HFFc6 (cell line): Measurements from ENCODE around the gene ITLN1. TPM values are rescaled to one million over a fixed set of nuclear protein-coding genes. Genes with fewer than 3 reads are reported as not detected.

Experiments used
- DNase-seq: peaks from one replicate; pipeline ENCODE4 v3.0.0-alpha.2; 2018
- H3K27ac Mint-ChIP-seq: 2 replicates; pipeline ENCODE4 v1.8.0; 2020; ENCODE audit warnings: mild to moderate bottlenecking, mixed read lengths
- H3K27me3 Mint-ChIP-seq: 2 replicates; pipeline ENCODE4 v1.8.0; 2021; ENCODE audit warnings: mild to moderate bottlenecking, moderate library complexity, mixed read lengths; ENCODE audit not compliant: insufficient read depth
- H3K36me3 Mint-ChIP-seq: 2 replicates; pipeline ENCODE4 v1.8.0; 2021; ENCODE audit warnings: low read depth, mixed read lengths
- H3K4me1 Mint-ChIP-seq: 2 replicates; pipeline ENCODE4 v1.8.0; 2020; ENCODE audit warnings: low read depth, mixed read lengths
- H3K4me3 Mint-ChIP-seq: 2 replicates; pipeline ENCODE4 v1.8.0; 2020; ENCODE audit warnings: mild to moderate bottlenecking, moderate library complexity, mixed read lengths
- H3K9me3 Mint-ChIP-seq: 2 replicates; pipeline ENCODE4 v1.8.0; 2020; ENCODE audit warnings: mild to moderate bottlenecking, mixed read lengths
- total RNA-seq, 6 experiments: library from RNA; stranded (reverse); fragmentation: NEBNext Ultra II Directional; extraction: Animal tissue kit (Norgen Biotek cat#: 25700); gene quantifications; 2 replicates in 1 of 6; 3 replicates in 5 of 6; pipeline ENCODE4 v1.2.3, GENCODE V29; 2021
- TF ChIP-seq, protein P1 (sequence below): fragments of 200-600 bp; sonication (generic); IDR thresholded peaks from 2 replicates; pipeline ENCODE4 v1.5.0; 2021; ENCODE audit warnings: antibody characterized with exemption, mild to moderate bottlenecking

ITLN1 gene
- total RNA-seq, 6 experiments from 2014 or later, result not detected

DNA sequence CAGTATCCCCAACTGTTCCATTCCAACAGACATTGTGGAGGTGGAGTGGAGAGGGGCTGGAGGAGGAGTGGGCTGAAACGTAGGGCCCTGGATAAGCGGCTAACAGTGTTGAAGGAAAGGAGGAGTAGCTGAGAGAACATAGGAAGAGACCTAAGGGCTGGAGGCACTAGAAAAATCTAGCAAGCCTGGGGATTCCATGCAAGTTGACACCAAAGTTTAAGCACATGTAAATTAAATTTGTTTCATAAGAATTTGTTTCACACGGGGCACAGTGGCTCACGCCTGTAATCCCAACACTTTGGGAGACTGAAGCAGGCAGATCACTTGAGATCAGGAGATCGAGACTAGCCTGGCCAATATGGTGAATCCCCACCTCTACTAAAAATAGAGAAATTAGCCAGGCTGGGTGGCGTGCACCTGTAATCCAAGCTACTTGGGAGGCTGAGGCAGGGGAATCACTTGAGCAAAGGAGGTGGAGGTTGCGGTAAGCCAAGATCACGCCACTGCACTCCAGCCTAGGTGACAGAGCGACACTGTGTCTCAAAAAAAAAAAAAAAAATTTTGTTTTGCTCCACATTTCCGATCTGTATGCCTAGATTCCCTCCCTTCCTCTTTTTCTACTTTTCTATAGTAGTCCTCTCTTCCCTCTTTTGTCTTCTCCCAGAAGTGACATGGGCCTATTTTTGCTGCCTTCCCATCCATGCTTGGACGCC, 21.8 kb downstream of the ITLN1 start:
- TF ChIP-seq, protein P1, sequence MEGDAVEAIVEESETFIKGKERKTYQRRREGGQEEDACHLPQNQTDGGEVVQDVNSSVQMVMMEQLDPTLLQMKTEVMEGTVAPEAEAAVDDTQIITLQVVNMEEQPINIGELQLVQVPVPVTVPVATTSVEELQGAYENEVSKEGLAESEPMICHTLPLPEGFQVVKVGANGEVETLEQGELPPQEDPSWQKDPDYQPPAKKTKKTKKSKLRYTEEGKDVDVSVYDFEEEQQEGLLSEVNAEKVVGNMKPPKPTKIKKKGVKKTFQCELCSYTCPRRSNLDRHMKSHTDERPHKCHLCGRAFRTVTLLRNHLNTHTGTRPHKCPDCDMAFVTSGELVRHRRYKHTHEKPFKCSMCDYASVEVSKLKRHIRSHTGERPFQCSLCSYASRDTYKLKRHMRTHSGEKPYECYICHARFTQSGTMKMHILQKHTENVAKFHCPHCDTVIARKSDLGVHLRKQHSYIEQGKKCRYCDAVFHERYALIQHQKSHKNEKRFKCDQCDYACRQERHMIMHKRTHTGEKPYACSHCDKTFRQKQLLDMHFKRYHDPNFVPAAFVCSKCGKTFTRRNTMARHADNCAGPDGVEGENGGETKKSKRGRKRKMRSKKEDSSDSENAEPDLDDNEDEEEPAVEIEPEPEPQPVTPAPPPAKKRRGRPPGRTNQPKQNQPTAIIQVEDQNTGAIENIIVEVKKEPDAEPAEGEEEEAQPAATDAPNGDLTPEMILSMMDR, result no peak
- H3K27ac Mint-ChIP-seq, result no peak overlapping the region
- no peak overlapping the region for H3K4me3 Mint-ChIP-seq
- H3K36me3 Mint-ChIP-seq, result no peaks in the 10 kb centered on the region
- no peaks in the 10 kb centered on the region for H3K4me1 Mint-ChIP-seq
- DNase-seq, result no peak
- H3K9me3 Mint-ChIP-seq, result no peaks in the 10 kb centered on the region
- peaks cover 16% of the 10 kb centered on the region for H3K27me3 Mint-ChIP-seq

DNA sequence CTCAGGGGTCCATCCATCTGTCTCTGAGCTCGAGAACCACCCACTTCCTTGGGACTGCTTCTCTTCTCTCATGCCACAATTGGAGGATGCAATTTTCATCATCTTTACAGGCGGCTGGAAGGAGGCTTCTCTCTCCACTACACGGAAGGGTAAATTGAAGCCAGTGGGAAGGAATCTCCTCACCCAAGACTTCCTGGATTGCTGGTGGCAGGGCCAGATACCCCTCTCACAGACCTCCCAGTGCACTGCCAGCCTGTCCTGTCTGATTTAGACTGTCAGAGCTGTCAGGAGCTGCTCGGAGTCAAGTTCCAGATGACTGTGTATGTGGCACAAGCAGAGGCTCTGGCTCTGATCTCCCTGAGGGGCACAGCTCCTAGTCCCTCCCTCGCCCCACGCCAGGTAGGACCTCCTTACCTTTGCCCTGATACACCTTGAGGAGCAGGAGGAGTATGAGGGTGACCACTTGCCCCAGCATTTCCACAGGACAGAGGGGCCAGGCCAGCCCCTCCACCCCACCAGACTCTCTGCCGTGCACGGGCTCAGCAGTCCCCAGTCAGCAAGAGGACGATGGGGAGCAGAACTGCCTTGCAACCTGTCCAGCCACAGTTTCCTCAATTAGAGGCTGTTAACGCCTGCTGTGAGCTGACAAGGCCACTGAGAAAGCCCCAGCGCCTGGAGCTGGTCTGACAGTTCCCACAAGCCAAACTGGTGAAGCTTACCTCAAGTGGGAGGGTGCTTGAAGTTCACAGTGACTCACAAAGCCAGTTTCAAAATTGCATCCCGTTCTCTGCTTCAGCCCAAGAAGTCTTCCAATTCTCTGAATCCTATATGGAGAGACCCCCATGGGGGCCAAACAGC, 22.5 kb downstream of the ITLN1 start, which contains the start of gene CD244:
Gene CD244, minus strand, starts transcription at position 685 of the 858 bp plus-strand sequence. Its CDS starts 210 bp downstream, at position 475.
- DNase-seq, result no peak
- H3K27me3 Mint-ChIP-seq, result peaks cover 16% of the 10 kb centered on the region
- H3K4me3 Mint-ChIP-seq, result no peak within 1 kb of the TSS
- no peaks in the 10 kb centered on the region for H3K9me3 Mint-ChIP-seq
- no peaks in the 10 kb centered on the region for H3K36me3 Mint-ChIP-seq
- H3K27ac Mint-ChIP-seq, result no peak within 1 kb of the TSS
- no peaks in the 10 kb centered on the region for H3K4me1 Mint-ChIP-seq
- TF ChIP-seq, protein P1, result no peak

DNA sequence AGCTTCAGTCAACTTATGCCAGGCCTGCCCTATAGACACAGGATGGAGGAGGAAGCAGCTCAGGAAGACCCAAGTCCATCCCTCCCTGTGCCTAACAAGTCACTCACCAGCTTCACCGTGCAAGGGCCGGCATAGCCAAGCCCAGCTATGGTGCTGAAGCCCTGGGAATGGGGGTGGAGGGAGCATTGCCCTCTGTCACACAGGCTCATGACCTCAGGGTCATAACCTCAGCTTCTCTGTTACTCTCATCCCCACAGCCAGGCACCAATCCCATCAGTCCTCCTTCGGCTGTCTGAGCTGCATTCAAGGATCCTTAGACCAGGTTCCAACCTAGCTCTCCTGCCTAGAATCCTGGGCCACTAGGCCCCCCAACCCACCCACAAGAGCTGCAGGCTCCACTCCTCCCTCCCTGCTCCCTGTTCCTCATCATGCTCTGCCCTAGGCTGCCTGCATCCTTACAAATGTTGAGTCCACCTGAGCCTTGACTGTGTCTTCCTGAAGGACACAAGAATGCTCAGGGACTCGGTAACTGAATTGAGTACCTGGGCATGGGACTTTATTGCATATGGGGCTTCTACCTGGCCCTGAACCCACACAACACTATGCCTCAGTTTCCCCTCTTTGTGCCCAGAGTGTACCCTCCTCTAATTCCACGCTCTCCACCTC, 24.0 kb downstream of the ITLN1 start:
- Mint-ChIP-seq H3K4me1 (no peaks in the 10 kb centered on the region), H3K9me3 (no peaks in the 10 kb centered on the region), H3K36me3 (no peaks in the 10 kb centered on the region), H3K4me3 (no peak overlapping the region), H3K27ac (no peak overlapping the region), H3K27me3 (peaks cover 16% of the 10 kb centered on the region)
- TF ChIP-seq, protein P1, result no peak
- no peak for DNase-seq

DNA sequence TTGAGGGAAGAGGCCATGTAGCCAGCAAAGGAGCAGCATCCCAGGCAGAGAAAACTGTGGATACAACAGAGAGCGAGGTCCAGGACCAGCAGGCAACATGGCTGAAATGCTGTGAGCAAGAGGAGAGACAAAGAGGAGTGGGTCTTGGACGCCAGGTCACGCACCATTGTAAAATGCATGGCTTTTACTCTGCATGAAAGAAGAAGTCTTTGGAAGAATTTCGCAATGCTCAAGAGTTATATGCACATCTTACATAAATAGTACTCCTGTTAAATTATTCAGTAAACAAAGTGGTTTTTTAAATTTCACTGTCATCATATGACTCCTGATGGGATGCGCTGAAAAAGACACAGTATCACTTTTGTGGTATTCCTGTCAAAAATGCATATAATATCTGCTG, 25.8 kb downstream of the ITLN1 start:
- Mint-ChIP-seq H3K4me1 (no peaks in the 10 kb centered on the region), H3K36me3 (no peaks in the 10 kb centered on the region), H3K27me3 (peaks cover 16% of the 10 kb centered on the region), H3K9me3 (no peaks in the 10 kb centered on the region), H3K27ac (no peak overlapping the region), H3K4me3 (no peak overlapping the region)
- TF ChIP-seq, protein P1, result no peak
- no peak for DNase-seq

DNA sequence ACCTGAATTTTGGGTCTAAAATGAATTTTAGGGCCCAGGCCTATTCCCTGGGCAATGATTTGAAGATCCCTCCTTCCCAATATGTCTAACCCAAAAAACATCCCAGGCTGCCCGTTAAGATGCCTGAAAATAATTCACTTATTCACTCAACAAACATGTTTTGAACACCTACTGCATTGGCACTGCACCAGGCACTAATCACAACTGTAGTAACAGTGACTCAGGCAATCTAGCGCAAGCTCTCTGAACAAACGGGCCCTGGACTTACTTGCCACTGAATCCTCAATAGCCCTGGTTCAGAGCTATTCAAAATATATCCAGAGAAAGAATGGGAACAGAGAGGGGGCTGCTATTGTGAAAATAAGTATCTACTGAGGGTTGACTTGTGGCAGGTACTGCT, 26.5 kb downstream of the ITLN1 start:
- DNase-seq, result no peak
- no peak overlapping the region for H3K4me3 Mint-ChIP-seq
- no peaks in the 10 kb centered on the region for H3K36me3 Mint-ChIP-seq
- no peaks in the 10 kb centered on the region for H3K4me1 Mint-ChIP-seq
- peaks cover 11% of the 10 kb centered on the region for H3K27me3 Mint-ChIP-seq
- TF ChIP-seq, protein P1, result no peak
- H3K27ac Mint-ChIP-seq, result no peak overlapping the region
- no peaks in the 10 kb centered on the region for H3K9me3 Mint-ChIP-seq
